GM12874 (cell line): Measurements from ENCODE around the gene LIN28B.

Source experiments
- TF ChIP-seq, protein P1 (sequence below): IDR thresholded peaks from 2 replicates; pipeline ENCODE4 v1.5.1; 2011; ENCODE audit warnings: low read depth, mild to moderate bottlenecking, control low read depth, low read length, moderate library complexity; ENCODE audit not compliant: insufficient read depth

The LIN28B gene

DNA sequence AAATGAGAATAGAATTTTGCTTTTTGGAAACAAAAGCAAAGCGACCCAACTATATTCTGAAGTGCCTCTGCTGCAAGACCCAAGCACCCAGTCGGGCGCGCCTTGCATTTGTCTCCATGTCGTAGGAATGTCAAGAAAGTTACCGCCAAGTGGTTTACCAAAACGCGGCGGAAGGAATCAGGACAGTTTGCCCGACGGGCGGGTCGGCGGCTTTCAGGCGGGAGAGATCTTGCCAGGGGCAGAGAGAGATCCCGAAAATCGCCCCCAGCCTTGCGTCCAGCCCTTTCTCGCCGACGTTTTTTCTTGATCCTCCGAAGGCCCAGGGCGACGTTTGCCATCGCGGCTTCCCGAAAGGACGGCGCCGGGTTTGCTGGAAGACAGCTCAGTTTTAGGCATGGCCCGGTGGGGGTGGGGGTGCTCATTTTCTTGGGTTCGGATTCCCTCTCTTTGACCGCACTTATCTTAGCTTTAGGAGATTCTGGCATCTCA, 4.0 kb upstream of the LIN28B start:
- TF ChIP-seq, protein P1, sequence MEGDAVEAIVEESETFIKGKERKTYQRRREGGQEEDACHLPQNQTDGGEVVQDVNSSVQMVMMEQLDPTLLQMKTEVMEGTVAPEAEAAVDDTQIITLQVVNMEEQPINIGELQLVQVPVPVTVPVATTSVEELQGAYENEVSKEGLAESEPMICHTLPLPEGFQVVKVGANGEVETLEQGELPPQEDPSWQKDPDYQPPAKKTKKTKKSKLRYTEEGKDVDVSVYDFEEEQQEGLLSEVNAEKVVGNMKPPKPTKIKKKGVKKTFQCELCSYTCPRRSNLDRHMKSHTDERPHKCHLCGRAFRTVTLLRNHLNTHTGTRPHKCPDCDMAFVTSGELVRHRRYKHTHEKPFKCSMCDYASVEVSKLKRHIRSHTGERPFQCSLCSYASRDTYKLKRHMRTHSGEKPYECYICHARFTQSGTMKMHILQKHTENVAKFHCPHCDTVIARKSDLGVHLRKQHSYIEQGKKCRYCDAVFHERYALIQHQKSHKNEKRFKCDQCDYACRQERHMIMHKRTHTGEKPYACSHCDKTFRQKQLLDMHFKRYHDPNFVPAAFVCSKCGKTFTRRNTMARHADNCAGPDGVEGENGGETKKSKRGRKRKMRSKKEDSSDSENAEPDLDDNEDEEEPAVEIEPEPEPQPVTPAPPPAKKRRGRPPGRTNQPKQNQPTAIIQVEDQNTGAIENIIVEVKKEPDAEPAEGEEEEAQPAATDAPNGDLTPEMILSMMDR = no peak

DNA sequence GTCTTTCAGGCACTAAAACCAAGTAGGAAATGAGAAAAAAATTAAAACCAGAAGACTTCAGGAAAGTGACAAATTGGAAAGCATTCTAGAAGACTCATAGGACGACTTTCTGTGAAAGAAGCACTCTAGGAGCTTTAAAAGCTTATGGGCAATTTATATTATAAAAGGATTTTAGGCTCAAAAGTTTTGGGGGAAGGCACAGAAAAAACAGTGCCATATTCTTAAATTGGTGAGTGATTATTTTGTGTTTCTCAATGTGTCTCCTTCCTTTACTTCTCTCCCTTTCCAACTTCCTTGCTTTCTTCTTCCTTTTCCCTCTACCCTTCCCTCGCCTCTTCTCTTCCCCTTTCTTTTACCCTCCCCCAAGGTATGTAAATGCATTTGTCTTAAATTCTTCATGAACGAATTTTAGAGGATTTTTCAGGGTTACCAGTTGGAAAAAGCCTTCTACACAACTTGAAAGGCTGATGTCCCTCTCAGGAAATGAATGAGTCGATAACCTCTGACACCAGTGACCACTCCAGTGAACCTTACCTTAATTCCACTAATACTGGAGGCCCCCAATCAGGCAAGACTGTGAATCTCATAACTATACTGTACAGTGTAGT, 2.6 kb upstream of the LIN28B start:
- TF ChIP-seq, protein P1 = no peak

GRCh38 chr6:104955491-104955890, 1.4 kb upstream of the LIN28B start:
- TF ChIP-seq, protein P1 = no peak

- TF ChIP-seq, protein P1 = no peak
These were observed 778 bp upstream of the LIN28B start for GRCh38 chr6:104955927-104956730.

GRCh38 chr6:104957301-104958177, 632 bp downstream of the LIN28B start:
- TF ChIP-seq, protein P1 = no peak

GRCh38 chr6:104958178-104959025, 1.5 kb downstream of the LIN28B start:
- TF ChIP-seq, protein P1 = no peak
